GM19452 (cell line): ENCODE results near the gene PRTFDC1.
"Not testable (repeated sequence)": the region's sequence is repeated elsewhere in the genome, so short reads cannot be mapped to it uniquely, and the experiment has no call there.

Source experiments
- ATAC-seq: cut with Tn5 transposase; IDR thresholded peaks from one replicate; pipeline ENCODE4 v1.9.1; 2021; ENCODE audit not compliant: unreplicated experiment

The PRTFDC1 gene

DNA sequence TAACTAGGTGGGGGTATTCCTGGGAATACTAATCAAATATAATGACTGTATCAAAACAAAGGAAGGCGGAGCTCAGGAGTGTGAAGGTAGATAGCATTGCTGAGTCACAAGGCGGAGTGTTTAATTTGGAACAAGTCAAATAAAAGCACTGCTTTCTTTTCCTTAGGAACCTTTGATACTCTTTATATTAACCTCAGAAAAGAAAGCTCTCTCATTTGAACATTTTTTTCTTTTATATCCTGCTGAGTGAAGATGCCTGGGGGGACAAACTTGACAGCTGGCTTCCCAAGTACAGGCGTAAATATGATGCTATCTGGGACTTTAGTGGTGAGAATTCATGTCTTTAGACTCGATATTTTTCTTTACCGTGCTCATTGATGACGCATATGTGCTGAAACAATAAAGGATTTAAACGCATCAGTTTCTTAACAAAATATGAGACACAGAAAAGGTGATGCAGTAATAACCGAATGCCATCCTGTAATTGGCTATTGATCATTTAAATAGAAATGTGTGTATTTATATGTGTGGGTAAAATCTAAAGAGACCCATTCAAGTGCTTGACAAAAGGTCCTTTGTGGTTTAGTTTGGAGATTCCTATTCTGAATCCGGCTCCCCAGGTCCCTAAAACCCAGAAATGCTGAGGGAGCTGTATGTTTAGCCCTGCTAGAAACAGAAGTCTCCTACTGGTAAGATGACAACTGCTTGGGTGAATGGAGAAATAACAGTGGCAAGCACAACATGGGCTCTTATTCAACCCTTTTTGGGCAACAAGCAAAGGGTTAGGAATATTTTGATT lies 102.7 kb downstream of the PRTFDC1 start:
- ATAC-seq: no peak

DNA sequence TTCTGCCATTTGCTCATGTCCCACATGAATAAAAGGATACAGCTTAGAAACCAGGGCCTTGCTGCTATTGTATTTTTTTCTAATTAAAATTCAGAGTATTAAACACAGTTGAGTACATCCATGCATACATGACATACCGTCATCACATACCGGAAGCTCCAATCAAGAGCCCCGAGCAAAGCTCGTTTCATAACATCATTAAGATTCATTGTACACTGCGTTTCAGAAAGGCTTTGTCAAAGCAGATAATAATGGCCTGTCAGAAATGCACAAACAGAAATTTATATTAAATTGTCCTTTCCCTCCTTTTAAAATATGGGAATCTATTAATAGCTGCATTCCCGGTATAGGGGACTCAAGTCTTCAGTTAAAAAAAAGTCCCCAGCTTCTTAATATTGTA lies 103.4 kb downstream of the PRTFDC1 start:
- ATAC-seq: no peak

DNA sequence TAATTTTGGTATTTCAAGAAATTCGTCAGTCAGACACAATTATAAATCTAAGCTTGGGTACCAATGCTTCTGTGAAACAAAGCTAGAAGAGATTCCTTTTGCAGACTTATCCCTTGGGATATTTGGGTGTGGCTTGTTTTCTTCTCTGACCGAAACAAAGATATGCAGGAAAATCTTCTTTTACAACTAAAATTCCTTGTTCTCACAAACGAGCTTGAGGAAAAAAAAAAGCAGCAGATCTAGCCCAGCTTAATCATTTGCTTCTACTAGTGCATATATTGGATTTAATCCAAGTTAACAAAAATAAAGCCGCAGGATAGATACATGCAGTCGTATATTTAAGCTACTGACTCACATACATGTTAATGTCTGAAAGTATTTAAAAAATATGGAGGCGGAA lies 104.2 kb downstream of the PRTFDC1 start:
- no peak for ATAC-seq

DNA sequence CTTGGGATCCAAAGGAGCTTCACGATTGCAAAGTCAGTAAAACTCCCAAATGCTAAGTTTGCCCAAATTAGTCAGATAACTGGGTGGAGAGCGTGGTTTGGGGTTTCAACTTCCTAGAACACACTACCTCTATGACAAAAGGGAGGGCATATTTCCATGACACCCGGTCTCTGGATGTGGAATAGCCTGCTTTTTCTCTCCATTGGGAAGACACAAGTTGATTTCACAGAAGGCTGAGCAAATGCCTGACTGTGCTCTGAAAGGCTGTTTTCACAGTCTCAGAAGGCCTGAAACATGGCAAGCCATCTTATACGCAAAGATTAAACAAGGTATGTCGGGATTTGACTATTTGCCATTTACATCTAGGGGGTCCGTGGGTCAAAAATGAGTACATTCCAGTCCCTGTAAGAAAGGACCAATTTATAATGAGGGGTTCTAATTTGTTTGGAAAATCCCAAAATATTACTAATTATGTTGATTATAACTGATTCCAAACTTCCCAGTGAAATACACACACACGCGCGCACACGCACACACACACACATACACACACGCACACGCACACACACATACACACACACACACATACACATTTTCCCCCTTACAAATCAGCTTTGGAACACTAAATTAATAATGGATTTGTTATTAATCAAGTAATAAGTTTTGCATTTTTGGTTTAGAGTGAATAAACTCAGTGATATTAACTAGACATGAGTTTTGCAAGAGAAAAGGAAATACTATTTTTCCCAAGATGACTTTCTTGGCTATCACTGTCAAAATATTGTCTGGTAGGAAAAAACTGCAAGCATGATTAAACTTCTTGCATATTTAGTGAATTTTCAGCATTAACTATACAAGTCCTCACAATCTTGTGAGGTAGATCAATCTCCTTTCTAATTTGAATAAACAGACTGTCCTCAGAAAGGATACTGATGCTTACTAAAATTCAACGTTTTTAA lies 105.0 kb downstream of the PRTFDC1 start:
- no peak for ATAC-seq

DNA sequence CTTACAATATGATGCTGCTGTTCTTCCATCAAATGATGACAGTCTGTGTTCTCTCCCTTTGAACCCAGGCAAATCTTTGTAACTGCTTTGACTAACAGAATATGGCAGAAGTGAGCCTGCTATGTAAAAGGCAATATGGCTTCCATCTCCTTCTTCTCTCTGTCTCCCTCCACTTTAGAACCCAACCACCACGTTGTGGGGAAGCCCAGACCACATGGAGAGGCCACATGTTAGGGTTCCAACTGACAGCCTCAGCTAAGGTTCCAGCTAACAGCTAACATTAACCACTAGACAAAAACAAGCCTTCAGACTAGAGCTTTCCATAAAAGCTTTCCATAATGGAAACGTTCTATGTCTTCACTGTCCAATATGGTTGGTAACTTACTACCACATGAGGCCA lies 107.7 kb downstream of the PRTFDC1 start:
- no peak for ATAC-seq

DNA sequence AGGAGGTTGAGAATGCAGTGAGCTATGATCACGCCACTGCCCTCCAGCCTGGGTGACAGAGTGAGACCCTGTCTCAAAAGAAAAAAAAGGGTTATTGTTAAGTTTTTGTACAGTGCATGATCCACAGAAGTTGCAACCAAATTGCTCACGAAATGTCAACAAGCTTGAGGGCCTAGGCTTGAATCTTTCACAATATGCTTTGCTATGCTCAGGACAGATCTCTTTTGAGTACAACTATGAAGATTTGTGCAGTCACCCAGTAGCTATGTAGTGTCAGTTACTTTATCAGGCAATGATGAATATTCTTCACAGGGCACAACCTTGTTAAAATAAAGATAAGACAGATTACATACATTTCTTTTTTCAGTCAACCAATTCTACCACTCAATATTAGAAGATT lies 109.2 kb downstream of the PRTFDC1 start:
- no peak for ATAC-seq

DNA sequence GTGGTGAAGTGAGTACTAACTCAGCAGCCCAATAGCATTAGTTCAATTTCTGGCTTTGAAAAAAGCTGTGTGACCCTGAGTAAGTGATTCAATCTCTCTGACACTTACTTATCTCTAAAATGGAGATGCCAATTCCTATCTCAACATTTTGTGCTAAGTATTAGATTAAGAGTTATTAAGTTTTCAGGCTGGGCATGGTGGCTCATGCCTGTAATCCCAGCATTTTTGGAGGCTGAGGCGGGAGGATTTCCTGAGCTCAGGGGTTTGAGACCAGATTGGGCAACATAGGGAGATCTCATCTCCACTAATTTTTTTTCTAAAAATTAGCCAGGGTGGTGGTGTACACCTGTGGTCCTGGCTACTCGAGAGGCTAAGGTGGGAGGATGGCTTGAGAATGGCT lies 109.5 kb downstream of the PRTFDC1 start:
- no peak for ATAC-seq

DNA sequence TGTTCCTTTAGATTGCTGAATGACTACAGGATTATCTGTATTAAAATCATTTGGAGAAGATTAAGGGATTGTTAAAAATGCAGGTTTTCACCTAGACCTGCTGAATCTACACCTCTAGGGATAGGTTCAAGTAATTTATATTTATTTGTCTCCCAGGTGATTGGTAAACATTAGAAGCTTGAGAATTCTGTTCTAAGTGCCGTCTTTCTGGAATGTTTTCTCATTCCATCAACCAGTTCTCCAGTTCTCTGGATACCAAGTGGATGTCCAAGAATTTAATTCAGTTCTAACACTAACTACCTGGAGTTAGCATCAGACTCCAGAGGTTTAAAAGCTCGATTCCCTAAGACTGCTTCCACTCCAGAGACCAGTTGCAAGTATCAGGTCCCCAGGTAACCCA lies 110.9 kb downstream of the PRTFDC1 start:
- no peak for ATAC-seq

DNA sequence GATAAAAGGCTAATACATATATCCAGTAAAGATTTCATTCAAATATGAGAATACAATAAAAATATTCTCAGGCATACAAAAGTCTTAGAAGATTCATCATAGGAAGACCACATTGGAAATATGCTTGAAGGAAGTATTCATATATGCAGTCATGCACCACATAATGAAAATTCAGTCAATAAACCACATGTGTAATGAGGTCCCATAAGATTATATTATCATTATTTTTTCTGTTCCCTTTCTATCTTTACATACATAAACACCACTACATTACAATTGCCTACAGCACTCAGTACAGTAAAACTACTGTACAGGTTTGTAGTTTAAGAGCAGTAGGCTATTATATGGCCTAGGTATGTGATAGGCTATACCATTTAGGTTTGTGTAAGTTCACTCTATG lies 111.6 kb downstream of the PRTFDC1 start:
- ATAC-seq: no peak

DNA sequence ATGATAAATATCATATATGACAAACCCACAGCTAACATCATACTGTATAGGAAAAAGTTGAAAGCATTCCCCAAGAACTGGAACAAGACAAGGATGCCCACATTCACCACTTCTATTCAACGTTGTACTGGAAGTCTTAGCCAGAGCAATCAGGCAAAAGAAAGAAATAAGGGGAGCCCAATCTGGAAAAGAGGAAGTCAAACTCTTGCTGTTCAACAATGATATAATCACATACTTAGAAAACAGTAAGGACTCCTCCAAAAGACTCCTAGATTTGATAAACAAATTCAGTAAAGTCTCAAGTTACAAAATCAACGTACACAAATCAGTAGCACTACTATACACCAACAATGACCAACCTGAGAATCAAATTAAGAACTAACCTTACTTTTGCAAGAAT lies 114.6 kb downstream of the PRTFDC1 start:
- not testable (repeated sequence) for ATAC-seq

DNA sequence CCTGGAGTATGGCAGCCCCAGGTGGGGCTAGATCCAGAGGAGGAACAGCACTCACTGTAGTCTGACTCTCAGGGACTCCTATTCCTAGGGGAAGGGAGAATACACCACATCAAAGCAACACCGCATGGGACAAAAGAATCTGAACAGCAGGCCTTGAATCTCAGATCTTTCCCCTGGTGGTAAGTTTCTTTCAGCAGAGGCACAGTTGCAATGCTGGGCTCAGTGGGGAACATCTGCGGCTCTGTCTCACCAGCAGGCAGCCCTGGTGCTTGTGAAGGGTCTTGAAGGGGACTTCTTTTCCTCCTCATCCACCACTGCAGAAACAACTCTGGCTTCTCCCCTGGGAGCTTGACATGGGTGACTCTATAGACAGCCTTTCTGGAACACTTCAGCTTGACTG lies 117.5 kb downstream of the PRTFDC1 start:
- no peak for ATAC-seq

DNA sequence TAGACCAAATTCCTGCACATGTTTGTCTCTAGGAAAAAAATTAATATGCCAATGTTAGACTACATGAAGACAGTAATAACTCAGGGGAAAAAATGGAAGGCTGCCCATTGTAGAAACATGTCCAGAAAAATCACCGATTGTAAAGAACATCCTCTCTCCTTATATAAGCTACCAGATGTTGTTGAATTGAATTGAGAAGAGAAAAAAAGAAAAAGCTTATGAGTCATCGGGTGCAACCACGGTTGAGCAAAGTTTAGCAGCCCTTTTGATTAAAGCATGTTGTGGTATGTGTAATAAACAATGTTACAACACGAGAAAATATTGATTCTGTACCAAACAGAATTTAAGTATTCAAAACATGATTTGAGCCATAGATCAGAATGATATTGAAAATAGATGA lies 126.4 kb downstream of the PRTFDC1 start:
- ATAC-seq: no peak

DNA sequence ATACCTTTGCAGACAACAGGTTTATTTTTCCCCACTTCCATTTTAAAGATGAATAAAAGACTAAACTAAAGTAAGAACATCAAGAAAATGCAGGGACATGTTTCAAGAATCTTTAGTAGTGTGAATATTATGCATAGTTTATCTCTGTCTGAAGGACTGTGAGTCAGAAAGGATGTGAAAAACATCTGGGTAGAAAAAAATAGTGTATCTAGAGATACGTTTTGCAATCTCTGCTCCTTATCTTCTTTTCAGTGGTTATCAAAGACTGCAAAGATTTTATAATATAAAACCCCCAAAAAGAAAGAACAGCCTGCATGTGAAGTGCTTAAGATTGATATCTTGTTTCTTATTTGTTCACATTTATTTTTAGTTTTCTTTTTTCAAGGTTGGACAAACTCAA lies 126.9 kb downstream of the PRTFDC1 start:
- no peak for ATAC-seq

DNA sequence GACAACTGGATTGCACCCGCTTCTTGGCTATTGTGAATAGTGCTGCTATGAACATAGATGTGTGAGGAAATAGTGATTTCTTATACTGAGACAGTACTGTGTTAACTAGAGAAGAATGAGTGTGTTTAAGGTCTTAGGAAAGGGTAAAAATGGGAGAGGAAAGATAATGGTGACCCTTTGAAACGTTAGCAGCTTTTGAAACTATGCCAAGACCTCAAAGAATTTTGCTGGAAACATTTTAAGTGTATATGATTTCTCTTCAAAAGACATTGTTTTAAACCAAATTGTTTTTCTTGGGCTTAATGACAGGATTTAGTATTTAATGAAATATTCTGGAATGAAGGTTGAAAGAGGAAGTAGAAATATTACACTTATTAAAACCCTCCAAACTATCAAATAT lies 127.9 kb downstream of the PRTFDC1 start:
- ATAC-seq: no peak

DNA sequence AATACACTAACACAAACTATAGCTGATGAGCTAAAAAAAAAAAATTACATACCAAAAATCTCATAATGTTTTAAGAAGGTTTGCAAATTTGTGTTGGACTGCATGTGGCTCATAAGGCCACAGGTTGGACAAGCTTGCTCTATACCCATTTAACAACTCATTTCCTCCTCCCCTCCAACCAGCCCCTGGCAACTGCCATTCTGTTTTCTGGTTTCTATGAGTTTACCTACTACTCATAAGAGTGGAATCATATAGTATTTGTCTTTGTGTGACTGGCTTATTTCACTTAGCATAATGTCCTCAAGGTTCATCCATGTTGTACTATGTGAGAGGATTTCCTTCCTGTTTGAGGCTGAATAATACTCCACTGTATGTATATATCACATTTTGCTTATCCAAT lies 128.3 kb downstream of the PRTFDC1 start:
- ATAC-seq: no peak

DNA sequence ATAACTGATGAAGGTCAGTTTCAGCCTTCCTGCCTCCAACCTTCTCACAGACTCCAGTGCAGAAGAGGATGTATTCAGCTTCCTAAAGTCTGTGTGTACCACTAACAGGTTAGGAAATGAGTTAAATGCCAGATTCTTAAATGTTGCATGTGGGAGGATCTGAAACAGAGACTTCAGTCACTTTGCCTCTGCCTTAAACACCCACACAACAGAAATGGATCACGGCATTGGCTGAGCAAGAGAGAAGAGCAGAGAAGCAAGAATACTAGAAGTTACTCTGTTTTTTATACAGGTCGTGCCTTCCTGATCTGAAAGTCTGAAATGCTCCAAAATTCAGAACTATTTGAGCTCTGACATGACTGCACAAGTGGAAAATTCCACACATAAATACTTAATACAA lies 129.8 kb downstream of the PRTFDC1 start:
- peak; percentile 80 for ATAC-seq

DNA sequence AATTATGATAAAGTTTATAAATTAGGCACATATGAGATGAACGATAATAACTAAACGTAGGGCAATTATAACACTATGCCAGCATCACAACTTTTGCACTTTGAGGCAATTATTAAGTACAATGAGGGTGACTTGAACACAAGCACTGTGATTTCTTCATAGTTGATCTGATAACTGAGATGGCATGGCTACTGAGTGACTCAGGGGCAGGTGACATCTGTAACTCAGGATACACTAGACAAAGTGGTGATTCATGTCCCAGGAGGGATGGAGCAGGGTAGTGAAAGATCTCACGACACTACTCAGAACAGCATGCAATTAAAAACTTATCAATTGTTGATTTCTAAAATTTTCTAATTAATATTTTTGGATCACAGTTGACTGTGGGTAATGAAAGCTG lies 130.4 kb downstream of the PRTFDC1 start:
- no peak for ATAC-seq

DNA sequence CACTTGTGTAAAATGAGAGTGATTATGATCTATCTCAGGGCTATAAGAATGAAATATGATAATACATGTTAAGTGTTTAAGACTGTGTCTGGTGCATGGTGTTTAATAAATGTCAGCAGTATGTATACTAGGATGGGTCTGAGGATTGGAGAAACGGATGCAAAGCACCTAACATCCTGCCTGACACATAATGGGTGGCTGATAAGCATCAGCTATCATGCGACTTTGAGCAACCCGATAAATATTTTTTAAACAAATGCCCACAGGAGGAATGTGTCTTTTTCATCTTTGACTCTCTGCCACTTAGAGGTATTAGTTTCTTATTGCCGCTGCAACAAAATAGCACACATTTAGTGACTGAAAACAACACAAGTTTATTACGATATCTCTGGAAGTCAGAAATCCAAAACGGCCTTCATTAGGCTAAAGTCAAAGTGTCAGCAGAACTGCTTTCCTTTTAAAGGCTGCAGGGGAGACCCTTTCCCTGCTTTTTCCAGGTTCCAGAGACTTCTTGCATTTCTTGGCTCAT lies 135.5 kb downstream of the PRTFDC1 start:
- ATAC-seq: no peak

DNA sequence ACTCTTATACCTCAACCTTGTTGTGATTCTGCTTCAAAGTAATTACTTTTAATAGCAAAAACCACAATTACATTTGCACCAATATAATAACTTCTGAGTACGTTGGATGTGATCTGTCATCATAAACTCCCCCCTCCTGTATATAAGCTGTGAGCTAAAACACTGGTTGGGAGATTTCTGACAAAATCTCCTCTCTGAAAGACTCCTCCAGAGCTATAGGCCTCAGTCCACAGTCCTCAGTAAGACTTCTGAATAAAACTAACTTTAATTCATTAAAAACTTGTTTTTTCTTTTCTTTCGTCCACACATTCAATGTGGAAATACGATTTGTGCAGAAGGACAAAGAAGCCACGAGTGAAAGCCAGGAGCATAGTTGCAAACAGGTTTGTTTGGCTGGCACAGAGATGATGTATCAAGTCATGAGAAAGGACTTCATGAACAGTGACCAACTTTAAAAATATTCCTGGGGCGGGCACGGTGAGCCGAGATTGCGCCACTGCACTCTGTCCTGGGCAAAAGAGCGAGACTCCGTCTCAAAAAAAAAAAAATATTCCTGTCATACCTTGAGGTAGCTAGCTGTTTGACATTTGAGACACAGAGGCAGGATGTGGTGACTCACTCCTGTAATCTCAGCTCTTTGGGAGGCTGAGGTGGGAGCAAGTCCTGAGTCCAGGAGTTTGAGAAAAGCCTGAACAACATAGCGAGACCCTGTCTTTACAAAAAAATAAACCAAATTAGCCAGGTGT lies 137.7 kb downstream of the PRTFDC1 start:
- ATAC-seq: no peak

DNA sequence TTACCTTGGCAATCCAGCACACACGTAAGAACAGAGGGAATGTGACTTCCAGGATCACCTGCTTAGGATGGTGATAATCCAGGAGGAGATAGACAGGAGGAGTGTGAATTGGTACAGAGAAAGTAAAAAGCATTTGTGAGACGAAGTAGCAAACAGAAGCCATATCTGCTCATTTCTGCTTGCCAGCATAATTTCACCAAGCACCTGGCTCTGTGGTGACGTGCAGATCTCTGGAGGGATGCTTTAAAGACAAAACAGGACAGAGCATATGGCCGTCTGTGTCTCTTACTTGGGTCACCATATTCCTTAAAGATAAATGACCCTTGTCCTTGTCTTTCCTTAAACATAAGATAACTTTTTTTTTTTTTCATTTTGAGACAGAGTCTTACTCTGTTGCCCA lies 138.6 kb downstream of the PRTFDC1 start:
- no peak for ATAC-seq

DNA sequence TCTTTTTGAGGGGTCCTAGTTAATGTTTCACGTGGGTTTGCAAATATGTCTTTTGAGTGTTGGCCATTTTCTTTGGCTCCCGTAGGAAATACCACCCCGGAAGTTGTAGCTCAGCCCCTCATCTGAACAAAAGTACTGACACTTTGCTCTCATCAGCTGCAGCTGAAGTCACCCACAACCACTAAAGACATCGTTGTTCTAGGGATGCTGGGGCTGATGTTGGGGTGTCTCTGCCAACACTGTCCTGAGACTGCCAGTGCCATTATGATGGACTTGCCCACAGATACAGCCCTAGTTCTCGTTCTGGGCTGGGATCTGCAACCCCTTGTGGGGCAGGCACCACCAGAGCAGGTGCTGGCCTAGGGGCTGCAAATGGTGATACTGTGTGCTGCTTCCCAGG lies 146.1 kb downstream of the PRTFDC1 start:
- no peak for ATAC-seq
